HG03571 (cell line): ENCODE results near the gene KATNBL1.

Experiments
- ATAC-seq: cut with Tn5 transposase; IDR thresholded peaks from one replicate; pipeline ENCODE4 v1.9.1; 2021; ENCODE audit not compliant: unreplicated experiment

The KATNBL1 gene

GRCh38 chr15:34209421-34210282, at the start of gene KATNBL1:
Gene KATNBL1, minus strand, starts transcription at chr15:34210096. Its CDS starts 46,420 bp downstream, at chr15:34163676.
- peak; percentile 96 for ATAC-seq

- no peak for ATAC-seq
These were observed 49.7 kb upstream of the KATNBL1 start for GRCh38 chr15:34259566-34259965.

- no peak for ATAC-seq
These were observed 48.3 kb upstream of the KATNBL1 start for GRCh38 chr15:34258151-34258550.

GRCh38 chr15:34252545-34252944, 42.6 kb upstream of the KATNBL1 start:
- no peak for ATAC-seq

- ATAC-seq: no peak
These were observed 38.3 kb upstream of the KATNBL1 start for GRCh38 chr15:34248190-34248589.

GRCh38 chr15:34246276-34246976, 36.5 kb upstream of the KATNBL1 start:
- ATAC-seq: no peak

GRCh38 chr15:34243226-34243625, 33.3 kb upstream of the KATNBL1 start:
- ATAC-seq: no peak

- no peak for ATAC-seq
These were observed 32.4 kb upstream of the KATNBL1 start for GRCh38 chr15:34242331-34242710.

GRCh38 chr15:34241376-34242330, 31.8 kb upstream of the KATNBL1 start:
- peak; percentile 68 for ATAC-seq

GRCh38 chr15:34240537-34240936, 30.6 kb upstream of the KATNBL1 start:
- ATAC-seq: no peak

- no peak for ATAC-seq
These were observed 29.4 kb upstream of the KATNBL1 start for GRCh38 chr15:34239151-34239808.

- ATAC-seq: no peak
These were observed 23.7 kb upstream of the KATNBL1 start for GRCh38 chr15:34233614-34234013.

GRCh38 chr15:34223904-34224596, 14.2 kb upstream of the KATNBL1 start:
- ATAC-seq: no peak

- no peak for ATAC-seq
These were observed 7.8 kb upstream of the KATNBL1 start for GRCh38 chr15:34217587-34218225.

GRCh38 chr15:34216527-34217270, 6.8 kb upstream of the KATNBL1 start:
- no peak for ATAC-seq

GRCh38 chr15:34214135-34214534, 4.2 kb upstream of the KATNBL1 start:
- no peak for ATAC-seq

GRCh38 chr15:34213690-34214089, 3.8 kb upstream of the KATNBL1 start:
- no peak for ATAC-seq

- no peak for ATAC-seq
These were observed 3.9 kb downstream of the KATNBL1 start for GRCh38 chr15:34206011-34206410.

GRCh38 chr15:34203936-34204335, 6.0 kb downstream of the KATNBL1 start:
- ATAC-seq: no peak
